ENCODE results near the gene SLC39A12. TPM values are rescaled to one million over a fixed set of nuclear protein-coding genes. Genes with fewer than 3 reads are reported as not detected.

The SLC39A12 gene
- polyA plus RNA-seq, 2 of the 4 experiments (the other 2 are of a cell fraction), result not detected

DNA sequence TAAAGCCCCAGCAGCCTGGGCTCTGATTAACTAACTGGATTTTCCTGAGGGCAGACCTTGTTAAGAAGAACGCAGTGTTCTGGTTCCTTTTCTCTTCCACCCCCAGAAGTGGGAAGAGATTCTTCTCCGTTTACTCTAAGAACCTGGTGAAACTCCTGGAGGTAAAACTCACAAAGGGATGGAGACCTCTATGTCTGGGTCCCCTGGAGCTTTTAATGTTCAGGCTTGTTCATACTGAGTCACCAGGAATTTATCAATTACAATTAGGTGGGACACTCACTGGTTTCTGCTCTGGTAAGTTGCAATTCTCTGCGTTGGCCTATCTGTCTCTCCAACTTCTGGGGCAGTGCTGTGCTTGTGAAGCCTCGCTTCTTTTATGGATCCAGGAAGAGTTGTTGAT is 115.2 kb downstream of the SLC39A12 start:
- Histone ChIP-seq H3K4me3 (no peak overlapping the region), H3K4me2 (no peak overlapping the region), H3K27ac (no peak overlapping the region), H3K9me3 (no peaks in the 10 kb centered on the region), H3K4me1 (no peaks in the 10 kb centered on the region)
- ChIA-PET POLR2A (no interaction called here), CTCF (no interaction called here)
- ATAC-seq, result no peak
- no peak for TF ChIP-seq POLR2AphosphoS2 (conservative IDR thresholded peaks at IDR 0.05; ENCODE audit: low read length)
- no peak for TF ChIP-seq EHF (CRISPR knock-in tag; IDR thresholded peaks at IDR 0.05)
- TF ChIP-seq NPAS2 (CRISPR knock-in tag; IDR thresholded peaks at IDR 0.05; ENCODE audit: borderline replicate concordance), result no peak
- TF ChIP-seq, protein P1, sequence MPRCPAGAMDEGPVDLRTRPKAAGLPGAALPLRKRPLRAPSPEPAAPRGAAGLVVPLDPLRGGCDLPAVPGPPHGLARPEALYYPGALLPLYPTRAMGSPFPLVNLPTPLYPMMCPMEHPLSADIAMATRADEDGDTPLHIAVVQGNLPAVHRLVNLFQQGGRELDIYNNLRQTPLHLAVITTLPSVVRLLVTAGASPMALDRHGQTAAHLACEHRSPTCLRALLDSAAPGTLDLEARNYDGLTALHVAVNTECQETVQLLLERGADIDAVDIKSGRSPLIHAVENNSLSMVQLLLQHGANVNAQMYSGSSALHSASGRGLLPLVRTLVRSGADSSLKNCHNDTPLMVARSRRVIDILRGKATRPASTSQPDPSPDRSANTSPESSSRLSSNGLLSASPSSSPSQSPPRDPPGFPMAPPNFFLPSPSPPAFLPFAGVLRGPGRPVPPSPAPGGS (IDR thresholded peaks at IDR 0.05), result no peak
- no peak for TF ChIP-seq JUN (IDR thresholded peaks at IDR 0.05)
- TF ChIP-seq SMC3 (IDR thresholded peaks at IDR 0.05), result no peak
- TF ChIP-seq RFX5 (IDR thresholded peaks at IDR 0.05), result no peak
- no peak for TF ChIP-seq NR3C1 (IDR thresholded peaks at IDR 0.05)
- TF ChIP-seq SREBF2 (IDR thresholded peaks at IDR 0.05), result no peak
- TF ChIP-seq, protein P2, sequence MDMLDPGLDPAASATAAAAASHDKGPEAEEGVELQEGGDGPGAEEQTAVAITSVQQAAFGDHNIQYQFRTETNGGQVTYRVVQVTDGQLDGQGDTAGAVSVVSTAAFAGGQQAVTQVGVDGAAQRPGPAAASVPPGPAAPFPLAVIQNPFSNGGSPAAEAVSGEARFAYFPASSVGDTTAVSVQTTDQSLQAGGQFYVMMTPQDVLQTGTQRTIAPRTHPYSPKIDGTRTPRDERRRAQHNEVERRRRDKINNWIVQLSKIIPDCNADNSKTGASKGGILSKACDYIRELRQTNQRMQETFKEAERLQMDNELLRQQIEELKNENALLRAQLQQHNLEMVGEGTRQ (IDR thresholded peaks at IDR 0.05), result no peak
- no peak for TF ChIP-seq GATA3 (IDR thresholded peaks at IDR 0.05; ENCODE audit: borderline replicate concordance)
- TF ChIP-seq HOXB5 (CRISPR knock-in tag; IDR thresholded peaks at IDR 0.05), result no peak
- no peak for TF ChIP-seq PHF8 (IDR thresholded peaks at IDR 0.05; ENCODE audit: borderline replicate concordance, low read depth)
- no peak for TF ChIP-seq NFE2L2 (conservative IDR thresholded peaks at IDR 0.05; ENCODE audit: low read length)
- no peak for TF ChIP-seq HDAC2 (IDR thresholded peaks at IDR 0.05)
- TF ChIP-seq CHD4 (IDR thresholded peaks at IDR 0.05; ENCODE audit: borderline replicate concordance), result no peak
- TF ChIP-seq, protein P3, sequence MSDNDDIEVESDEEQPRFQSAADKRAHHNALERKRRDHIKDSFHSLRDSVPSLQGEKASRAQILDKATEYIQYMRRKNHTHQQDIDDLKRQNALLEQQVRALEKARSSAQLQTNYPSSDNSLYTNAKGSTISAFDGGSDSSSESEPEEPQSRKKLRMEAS (IDR thresholded peaks at IDR 0.05), result no peak
- TF ChIP-seq ZFP36 (IDR thresholded peaks at IDR 0.05; ENCODE audit: borderline replicate concordance, partially characterized antibody), result no peak
- no peak for DNase-seq (ENCODE audit: low read depth in 1 of 2, low spot score in 1 of 2)
- 32% methylated on average over 4 of the region's 4 CpGs for WGBS (ENCODE audit: missing lambda C conversion rate)
- no peak for FAIRE-seq

DNA sequence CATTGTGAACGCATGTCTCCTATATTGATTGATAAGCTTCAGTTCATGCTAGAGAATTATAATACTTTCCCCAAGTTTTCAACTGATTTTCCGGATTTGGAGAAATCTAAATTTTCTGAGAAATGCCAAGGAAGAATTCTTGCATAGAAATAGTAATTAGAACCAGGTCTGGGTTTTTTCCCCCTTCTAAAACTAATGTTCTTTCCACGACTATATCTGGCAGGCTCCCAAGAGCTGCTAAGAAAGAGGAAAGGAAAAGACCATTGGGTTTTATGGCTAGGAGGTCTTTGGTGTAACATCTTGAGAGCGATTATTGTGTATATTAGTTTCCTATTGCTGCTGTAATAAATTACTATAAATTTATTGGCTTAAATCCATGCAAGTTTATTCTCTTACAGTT is 116.7 kb downstream of the SLC39A12 start:
- no peak for FAIRE-seq
- no peak overlapping the region for H3K4me2 ChIP-seq
- no peak overlapping the region for H3K4me3 ChIP-seq
- H3K27ac ChIP-seq, result no peak overlapping the region
- ChIA-PET CTCF (no interaction called here), POLR2A (no interaction called here)
- DNase-seq (ENCODE audit: low read depth in 1 of 2, low spot score in 1 of 2), result no peak
- 14% methylated on average over 4 of the region's 4 CpGs for WGBS (ENCODE audit: missing lambda C conversion rate)
- no peaks in the 10 kb centered on the region for H3K9me3 ChIP-seq
- no peaks in the 10 kb centered on the region for H3K4me1 ChIP-seq
- no peak for ATAC-seq
- TF ChIP-seq POLR2AphosphoS2 (conservative IDR thresholded peaks at IDR 0.05; ENCODE audit: low read length) (no peak), FOSL2 (IDR thresholded peaks at IDR 0.05) (no peak), FOSL2 (CRISPR knock-in tag; IDR thresholded peaks at IDR 0.05) (no peak), MYC (IDR thresholded peaks at IDR 0.05; ENCODE audit: borderline replicate concordance, low read length) (no peak), ZFP36 (IDR thresholded peaks at IDR 0.05; ENCODE audit: borderline replicate concordance, partially characterized antibody) (no peak), MAZ (IDR thresholded peaks at IDR 0.05; ENCODE audit: borderline replicate concordance, low read depth, low read length) (no peak), NFE2L2 (conservative IDR thresholded peaks at IDR 0.05; ENCODE audit: low read length) (no peak), RCOR1 (IDR thresholded peaks at IDR 0.05; ENCODE audit: low read depth, low read length) (no peak), HOXB5 (CRISPR knock-in tag; IDR thresholded peaks at IDR 0.05) (no peak), ZNF302 (CRISPR knock-in tag; IDR thresholded peaks at IDR 0.05) (no peak), HEYL (CRISPR knock-in tag; IDR thresholded peaks at IDR 0.05) (no peak)
- TF ChIP-seq, protein P4, sequence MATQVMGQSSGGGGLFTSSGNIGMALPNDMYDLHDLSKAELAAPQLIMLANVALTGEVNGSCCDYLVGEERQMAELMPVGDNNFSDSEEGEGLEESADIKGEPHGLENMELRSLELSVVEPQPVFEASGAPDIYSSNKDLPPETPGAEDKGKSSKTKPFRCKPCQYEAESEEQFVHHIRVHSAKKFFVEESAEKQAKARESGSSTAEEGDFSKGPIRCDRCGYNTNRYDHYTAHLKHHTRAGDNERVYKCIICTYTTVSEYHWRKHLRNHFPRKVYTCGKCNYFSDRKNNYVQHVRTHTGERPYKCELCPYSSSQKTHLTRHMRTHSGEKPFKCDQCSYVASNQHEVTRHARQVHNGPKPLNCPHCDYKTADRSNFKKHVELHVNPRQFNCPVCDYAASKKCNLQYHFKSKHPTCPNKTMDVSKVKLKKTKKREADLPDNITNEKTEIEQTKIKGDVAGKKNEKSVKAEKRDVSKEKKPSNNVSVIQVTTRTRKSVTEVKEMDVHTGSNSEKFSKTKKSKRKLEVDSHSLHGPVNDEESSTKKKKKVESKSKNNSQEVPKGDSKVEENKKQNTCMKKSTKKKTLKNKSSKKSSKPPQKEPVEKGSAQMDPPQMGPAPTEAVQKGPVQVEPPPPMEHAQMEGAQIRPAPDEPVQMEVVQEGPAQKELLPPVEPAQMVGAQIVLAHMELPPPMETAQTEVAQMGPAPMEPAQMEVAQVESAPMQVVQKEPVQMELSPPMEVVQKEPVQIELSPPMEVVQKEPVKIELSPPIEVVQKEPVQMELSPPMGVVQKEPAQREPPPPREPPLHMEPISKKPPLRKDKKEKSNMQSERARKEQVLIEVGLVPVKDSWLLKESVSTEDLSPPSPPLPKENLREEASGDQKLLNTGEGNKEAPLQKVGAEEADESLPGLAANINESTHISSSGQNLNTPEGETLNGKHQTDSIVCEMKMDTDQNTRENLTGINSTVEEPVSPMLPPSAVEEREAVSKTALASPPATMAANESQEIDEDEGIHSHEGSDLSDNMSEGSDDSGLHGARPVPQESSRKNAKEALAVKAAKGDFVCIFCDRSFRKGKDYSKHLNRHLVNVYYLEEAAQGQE (IDR thresholded peaks at IDR 0.05), result no peak
- TF ChIP-seq, protein P5, sequence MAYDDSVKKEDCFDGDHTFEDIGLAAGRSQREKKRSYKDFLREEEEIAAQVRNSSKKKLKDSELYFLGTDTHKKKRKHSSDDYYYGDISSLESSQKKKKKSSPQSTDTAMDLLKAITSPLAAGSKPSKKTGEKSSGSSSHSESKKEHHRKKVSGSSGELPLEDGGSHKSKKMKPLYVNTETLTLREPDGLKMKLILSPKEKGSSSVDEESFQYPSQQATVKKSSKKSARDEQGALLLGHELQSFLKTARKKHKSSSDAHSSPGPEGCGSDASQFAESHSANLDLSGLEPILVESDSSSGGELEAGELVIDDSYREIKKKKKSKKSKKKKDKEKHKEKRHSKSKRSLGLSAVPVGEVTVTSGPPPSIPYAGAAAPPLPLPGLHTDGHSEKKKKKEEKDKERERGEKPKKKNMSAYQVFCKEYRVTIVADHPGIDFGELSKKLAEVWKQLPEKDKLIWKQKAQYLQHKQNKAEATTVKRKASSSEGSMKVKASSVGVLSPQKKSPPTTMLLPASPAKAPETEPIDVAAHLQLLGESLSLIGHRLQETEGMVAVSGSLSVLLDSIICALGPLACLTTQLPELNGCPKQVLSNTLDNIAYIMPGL (CRISPR knock-in tag; IDR thresholded peaks at IDR 0.05; ENCODE audit: borderline replicate concordance), result no peak
- TF ChIP-seq, protein P2 (IDR thresholded peaks at IDR 0.05), result no peak
- TF ChIP-seq, protein P6, sequence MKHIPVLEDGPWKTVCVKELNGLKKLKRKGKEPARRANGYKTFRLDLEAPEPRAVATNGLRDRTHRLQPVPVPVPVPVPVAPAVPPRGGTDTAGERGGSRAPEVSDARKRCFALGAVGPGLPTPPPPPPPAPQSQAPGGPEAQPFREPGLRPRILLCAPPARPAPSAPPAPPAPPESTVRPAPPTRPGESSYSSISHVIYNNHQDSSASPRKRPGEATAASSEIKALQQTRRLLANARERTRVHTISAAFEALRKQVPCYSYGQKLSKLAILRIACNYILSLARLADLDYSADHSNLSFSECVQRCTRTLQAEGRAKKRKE (CRISPR knock-in tag; IDR thresholded peaks at IDR 0.05; ENCODE audit: low read depth), result no peak
- TF ChIP-seq, protein P7, sequence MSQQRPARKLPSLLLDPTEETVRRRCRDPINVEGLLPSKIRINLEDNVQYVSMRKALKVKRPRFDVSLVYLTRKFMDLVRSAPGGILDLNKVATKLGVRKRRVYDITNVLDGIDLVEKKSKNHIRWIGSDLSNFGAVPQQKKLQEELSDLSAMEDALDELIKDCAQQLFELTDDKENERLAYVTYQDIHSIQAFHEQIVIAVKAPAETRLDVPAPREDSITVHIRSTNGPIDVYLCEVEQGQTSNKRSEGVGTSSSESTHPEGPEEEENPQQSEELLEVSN (IDR thresholded peaks at IDR 0.05; ENCODE audit: borderline replicate concordance, low read depth), result no peak

Measured in A549 (cell line).